Body of pancreas (tissue), 4 donors: ENCODE measurements around the gene SMG9. TPM values are rescaled to one million over a fixed set of nuclear protein-coding genes. Genes with fewer than 3 reads are reported as not detected.

Experiments
- ATAC-seq: fragments of 150-250 bp; one replicate; pipeline ENCODE4 v1.9.1; 2016
- DNase-seq, 4 donors: peaks; one replicate each; pipeline ENCODE4 v3.0.0-alpha.2; 2019
- H3K27ac ChIP-seq, 4 donors: fragments of 200-600 bp; sonication (generic); 1 replicate in 3 of 4; 2 replicates in 1 of 4; pipeline versions ENCODE4 v1.5.1 to v1.6.1; 2016 to 2019; ENCODE audit warnings: mild to moderate bottlenecking in 1 of 4, mixed read lengths in 1 of 4, moderate library complexity in 1 of 4
- H3K27me3 ChIP-seq, 2 donors: fragments of 200-600 bp; sonication (generic); one replicate each; pipeline ENCODE4 v1.6.0; 2016; ENCODE audit warnings: mild to moderate bottlenecking in 1 of 2
- H3K36me3 ChIP-seq, 2 donors: fragments of 200-600 bp; sonication (generic); replicated peaks in 1 of 2; 2 replicates each; pipeline ENCODE4 v1.5.1; 2016; ENCODE audit warnings: low read depth in 2 of 2; ENCODE audit not compliant: insufficient read depth in 1 of 2
- H3K4me1 ChIP-seq: fragments of 200-600 bp; sonication (generic); one replicate; pipeline ENCODE4 v1.6.0; 2016
- H3K4me3 ChIP-seq, 2 donors: fragments of 200-600 bp; sonication (generic); 1 replicate in 1 of 2; 2 replicates in 1 of 2; pipeline ENCODE4 v1.5.1; 2016 to 2019
- H3K9me3 ChIP-seq, 3 donors: fragments of 200-600 bp; sonication (generic); 1 replicate in 2 of 3; 2 replicates in 1 of 3; pipeline ENCODE4 v1.5.1; 2016
- POLR2A ChIP-seq, 3 donors: fragments of 450-650 bp; IDR thresholded peaks; one replicate each; pipeline ENCODE4 v1.6.1; 2016; ENCODE audit warnings: antibody characterized with exemption in 3 of 3, mild to moderate bottlenecking in 2 of 3
- WGBS, 2 donors: methylation state at CpG; one replicate each; pipeline ENCODE4 v1.1.5; 2017; 5-methylcytosine and 5-hydroxymethylcytosine counted together
- intact Hi-C: fragments of 100-400 bp; cut with DNase I; formaldehyde crosslinking; loops from one replicate; pipeline ENCODE4 v1.15.1; 2023
- total RNA-seq, 2 donors: library from RNA; depleted of rRNA; stranded (reverse); fragments of >200 nt; gene quantifications; one replicate each; pipeline ENCODE4 v1.1.0, GENCODE V29; 2016
- TF ChIP-seq, protein P1 (sequence below), 7 experiments: fragments of 450-650 bp in 4 of 7; fragments of 200-600 bp in 3 of 7; sonication (generic) in 3 of 7; IDR thresholded peaks; one replicate each; pipeline ENCODE4 v1.5.1; 2016 to 2019; ENCODE audit warnings: antibody characterized with exemption in 7 of 7

Gene SMG9
- total RNA-seq, 2 donors from 2014 or later: 8.3 to 52.1 TPM

DNA sequence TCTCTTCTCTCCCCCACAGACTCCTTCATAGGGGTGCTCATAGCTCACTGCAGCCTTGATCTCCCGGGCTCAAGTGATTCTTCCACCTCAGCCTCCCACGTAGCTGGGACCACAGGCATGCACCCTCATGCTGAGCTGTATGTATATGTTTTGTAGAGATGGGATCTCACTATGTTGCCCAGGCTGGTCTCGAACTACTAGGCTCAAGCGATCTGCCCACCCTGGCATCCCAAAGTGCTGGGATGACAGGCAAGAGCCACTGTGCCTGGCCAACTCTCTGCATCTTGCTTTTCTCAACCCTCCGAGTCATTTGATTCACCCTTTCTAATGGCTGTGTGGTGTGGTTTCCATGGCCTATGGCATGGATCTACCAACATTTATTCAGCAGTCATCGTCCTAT, 49.0 kb downstream of the SMG9 start:
- H3K9me3 ChIP-seq: peaks cover 0 to 5% (median 0%) of the 10 kb centered on the region in 3 donors
- no peaks in the 10 kb centered on the region for H3K36me3 ChIP-seq
- WGBS, 2 donors: 66 to 67% methylated on average over 6 of the region's 6 CpGs
- H3K4me3 ChIP-seq: no peak overlapping the region
- no peak for TF ChIP-seq POLR2A (IDR thresholded peaks at IDR 0.05)
- TF ChIP-seq, protein P1, sequence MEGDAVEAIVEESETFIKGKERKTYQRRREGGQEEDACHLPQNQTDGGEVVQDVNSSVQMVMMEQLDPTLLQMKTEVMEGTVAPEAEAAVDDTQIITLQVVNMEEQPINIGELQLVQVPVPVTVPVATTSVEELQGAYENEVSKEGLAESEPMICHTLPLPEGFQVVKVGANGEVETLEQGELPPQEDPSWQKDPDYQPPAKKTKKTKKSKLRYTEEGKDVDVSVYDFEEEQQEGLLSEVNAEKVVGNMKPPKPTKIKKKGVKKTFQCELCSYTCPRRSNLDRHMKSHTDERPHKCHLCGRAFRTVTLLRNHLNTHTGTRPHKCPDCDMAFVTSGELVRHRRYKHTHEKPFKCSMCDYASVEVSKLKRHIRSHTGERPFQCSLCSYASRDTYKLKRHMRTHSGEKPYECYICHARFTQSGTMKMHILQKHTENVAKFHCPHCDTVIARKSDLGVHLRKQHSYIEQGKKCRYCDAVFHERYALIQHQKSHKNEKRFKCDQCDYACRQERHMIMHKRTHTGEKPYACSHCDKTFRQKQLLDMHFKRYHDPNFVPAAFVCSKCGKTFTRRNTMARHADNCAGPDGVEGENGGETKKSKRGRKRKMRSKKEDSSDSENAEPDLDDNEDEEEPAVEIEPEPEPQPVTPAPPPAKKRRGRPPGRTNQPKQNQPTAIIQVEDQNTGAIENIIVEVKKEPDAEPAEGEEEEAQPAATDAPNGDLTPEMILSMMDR (IDR thresholded peaks at IDR 0.05): no peak
- H3K27me3 ChIP-seq: no peaks in the 10 kb centered on the region
- intact Hi-C loops: no loop called here
- no peak overlapping the region for H3K27ac ChIP-seq
- H3K4me1 ChIP-seq: no peaks in the 10 kb centered on the region
- DNase-seq: no peak
- no peak for ATAC-seq

DNA sequence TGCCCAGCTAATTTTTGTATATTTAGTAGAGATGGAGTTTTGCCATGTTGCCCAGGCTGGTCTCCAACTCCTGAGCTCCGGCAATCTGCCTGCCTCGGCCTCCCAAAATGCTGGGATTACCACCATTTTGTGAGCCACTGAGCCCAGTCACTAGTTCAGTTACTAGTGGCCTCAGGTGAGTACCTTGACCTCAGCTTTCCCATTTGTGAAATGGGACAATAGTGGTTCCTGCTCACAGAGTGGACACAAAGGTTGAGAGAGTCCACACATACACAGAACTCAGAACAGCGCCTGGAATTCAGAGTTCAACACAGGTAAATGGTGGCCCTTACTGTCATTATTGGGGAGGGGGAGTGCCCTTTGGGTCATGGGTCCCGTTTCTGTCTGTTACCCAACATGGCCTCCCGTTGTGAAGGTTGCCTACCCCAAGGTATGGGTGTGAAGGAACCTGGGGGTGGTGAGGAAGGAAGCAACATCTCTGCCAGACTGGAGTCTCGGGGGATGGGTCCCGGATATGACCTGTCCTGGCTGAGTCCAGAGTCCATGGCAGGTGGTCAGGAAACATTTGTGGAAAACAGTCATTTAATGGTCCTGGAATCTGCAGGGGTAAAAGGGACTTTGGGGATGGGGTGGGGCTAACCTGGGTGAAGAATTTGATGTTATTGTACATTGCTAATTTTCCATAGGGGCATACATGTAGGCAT, 50.6 kb downstream of the SMG9 start:
- Histone ChIP-seq H3K27ac (no peak overlapping the region), H3K27me3 (no peaks in the 10 kb centered on the region), H3K4me3 (no peak overlapping the region), H3K36me3 (no peaks in the 10 kb centered on the region), H3K4me1 (peaks cover 7% of the 10 kb centered on the region), H3K9me3 (peaks cover 0 to 5% (median 0%) of the 10 kb centered on the region in 3 donors)
- DNase-seq (no peak), ATAC-seq (no peak)
- intact Hi-C loops: no loop called here
- no peak for TF ChIP-seq POLR2A (IDR thresholded peaks at IDR 0.05)
- TF ChIP-seq, protein P1 (IDR thresholded peaks at IDR 0.05): no peak
- WGBS, 2 donors: 67 to 70% methylated on average over 6 to 7 of the region's 7 CpGs

DNA sequence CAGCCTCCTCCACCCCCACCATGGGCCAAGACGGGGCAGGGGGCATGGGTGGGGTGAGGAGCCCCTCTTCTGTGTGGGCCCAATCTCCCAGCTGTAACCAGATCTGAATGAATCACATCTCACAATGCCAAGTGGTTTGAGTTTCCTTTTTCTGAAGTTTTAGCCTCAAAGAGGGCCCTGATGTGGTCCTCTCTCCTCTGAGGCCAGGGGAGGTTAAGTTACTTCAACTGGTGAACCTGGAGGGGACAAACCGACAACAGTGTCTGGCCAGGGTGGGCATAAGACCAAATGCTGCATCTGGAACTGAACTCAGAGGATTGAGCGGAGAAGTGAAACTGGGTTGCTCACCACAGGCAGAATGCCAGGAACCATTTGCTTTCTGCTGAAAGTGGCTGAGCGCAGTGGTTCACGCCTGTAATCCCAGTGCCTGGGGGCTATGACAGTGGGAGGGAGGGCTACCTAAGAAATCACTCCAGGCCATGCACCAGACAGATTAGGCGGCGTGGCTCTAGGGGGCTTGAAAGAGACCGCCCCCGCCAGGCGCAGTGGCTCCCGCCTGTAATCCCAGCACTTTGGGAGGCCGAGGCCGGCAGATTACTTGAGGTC, 54.3 kb downstream of the SMG9 start:
- Histone ChIP-seq H3K4me1 (peaks cover 8% of the 10 kb centered on the region), H3K9me3 (no peaks in the 10 kb centered on the region), H3K36me3 (no peaks in the 10 kb centered on the region), H3K27ac (peak overlapping the region in 2 of 4 donors; percentile 37 to 73), H3K4me3 (no peak overlapping the region), H3K27me3 (no peaks in the 10 kb centered on the region)
- TF ChIP-seq, protein P1 (IDR thresholded peaks at IDR 0.05): no peak
- TF ChIP-seq POLR2A (IDR thresholded peaks at IDR 0.05): no peak
- ATAC-seq (no peak), DNase-seq (peak; percentile 14 to 62 (median 25))
- 76 to 81% methylated on average over 11 to 13 of the region's 13 CpGs for WGBS, 2 donors
- intact Hi-C loops: no loop called here

DNA sequence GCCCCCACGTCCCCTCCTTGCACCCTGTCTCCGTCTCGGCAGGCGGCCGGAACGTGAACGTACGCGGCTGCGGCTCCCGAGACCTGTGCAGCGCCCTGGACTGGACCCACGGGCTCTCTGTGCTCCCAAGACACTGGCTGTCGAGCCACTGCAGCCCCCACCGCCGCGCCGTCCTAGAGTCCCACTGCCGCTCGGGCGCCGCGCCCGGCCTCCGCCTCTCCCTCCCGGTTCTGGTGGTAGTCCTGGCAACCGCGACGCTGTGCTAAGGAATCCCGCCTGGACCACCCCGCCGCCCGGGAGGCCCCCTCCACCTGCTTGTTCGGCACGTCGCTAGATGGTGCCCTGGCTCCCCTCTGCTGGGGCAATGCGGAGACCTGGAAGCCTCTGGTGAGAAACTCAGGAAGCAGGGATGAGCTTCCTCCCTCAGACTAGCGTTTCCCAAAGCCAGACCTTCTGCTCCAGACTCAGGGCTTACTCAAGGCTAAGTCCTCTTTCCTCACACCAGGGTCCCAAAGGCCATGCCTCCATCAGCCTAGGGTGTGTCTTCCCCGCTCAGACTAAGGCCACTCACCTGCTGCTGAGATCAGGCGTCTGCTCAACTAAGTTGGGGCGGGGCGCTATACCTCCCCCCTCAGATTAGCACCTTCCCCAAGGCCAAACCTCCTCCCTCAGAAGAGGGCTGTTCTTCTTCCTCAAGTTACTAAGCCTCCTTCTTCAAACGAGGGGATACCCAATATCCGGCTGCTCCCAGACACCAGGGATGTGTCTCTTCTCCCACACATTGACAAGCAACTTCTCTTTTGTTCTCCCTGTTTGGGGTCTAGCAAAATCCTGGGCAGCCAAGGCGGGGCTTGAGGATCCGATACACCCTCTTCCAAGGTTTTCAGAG, 55.0 kb downstream of the SMG9 start:
- Histone ChIP-seq H3K36me3 (no peaks in the 10 kb centered on the region), H3K27me3 (no peaks in the 10 kb centered on the region), H3K4me1 (peaks cover 8% of the 10 kb centered on the region), H3K4me3 (no peak overlapping the region), H3K9me3 (no peaks in the 10 kb centered on the region), H3K27ac (peak overlapping the region in 1 of 4 donors; percentile 73)
- peak in 3 of 4 donors; percentile 5 to 15 (median 14) for DNase-seq
- TF ChIP-seq POLR2A (IDR thresholded peaks at IDR 0.05): no peak
- TF ChIP-seq, protein P1 (IDR thresholded peaks at IDR 0.05): no peak
- 16 to 31% methylated on average over 21 to 44 of the region's 46 CpGs for WGBS, 2 donors
- intact Hi-C loops: no loop called here
- no peak for ATAC-seq
